SK-N-SH (cell line): ENCODE measurements around the gene CLDN9. TPM values are rescaled to one million over a fixed set of nuclear protein-coding genes. Genes with fewer than 3 reads are reported as not detected.
A peak's percentile ranks its signal among the peaks of the same experiment; 100 is the strongest.

Source experiments
- CTCF ChIA-PET: fragments of 300-600, 350-600 bp; formaldehyde crosslinking; extraction: SDS; loops from one replicate; lab custom pipeline; 2021; lab: Yijun Ruan, JAX
- POLR2A ChIA-PET: fragments of 350-600 bp; sonication (Branson Sonifier 250); formaldehyde crosslinking; extraction: SDS; loops from one replicate; lab custom pipeline; 2020; ENCODE audit warnings: antibody characterized with exemption, inconsistent platforms; lab: Yijun Ruan, JAX
- DNase-seq: peaks from one replicate; pipeline ENCODE4 v3.0.0; 2012
- H2AFZ ChIP-seq: fragments of 200-600 bp; sonication (generic); 2 replicates; pipeline ENCODE4 v1.8.1; 2016; ENCODE audit warnings: antibody characterized with exemption, mild to moderate bottlenecking, low read depth
- H3F3A ChIP-seq: fragments of 200-600 bp; sonication (generic); replicated peaks from 2 replicates; pipeline ENCODE3; 2016; ENCODE audit warnings: antibody characterized with exemption, mild to moderate bottlenecking; ENCODE audit not compliant: insufficient read depth
- H3K27ac ChIP-seq, 2 experiments: fragments of 200-500 bp in 1 of 2; fragments of 200-600 bp in 1 of 2; sonication (Bioruptor generic) in 1 of 2; sonication (generic), shearing (Covaris generic) in 1 of 2; 2 replicates each; pipeline versions ENCODE4 v1.5.1 to v1.6.1; 2014 to 2016; ENCODE audit warnings: low read depth in 2 of 2, inconsistent platforms in 1 of 2, low read length in 1 of 2, mild to moderate bottlenecking in 1 of 2, mixed read lengths in 1 of 2
- H3K27me3 ChIP-seq: fragments of 200-600 bp; sonication (generic), shearing (Covaris generic); 2 replicates; pipeline ENCODE4 v1.6.1; 2016; ENCODE audit warnings: mixed run types; ENCODE audit not compliant: insufficient read depth
- H3K36me3 ChIP-seq, 2 experiments: fragments of 200-500 bp in 1 of 2; fragments of 200-600 bp in 1 of 2; sonication (Bioruptor generic) in 1 of 2; sonication (generic) in 1 of 2; replicated peaks in 1 of 2; 2 replicates each; pipeline versions ENCODE3 to v1.5.1; 2014 to 2016; ENCODE audit warnings: low read length in 1 of 2, mild to moderate bottlenecking in 1 of 2; ENCODE audit not compliant: insufficient read depth in 2 of 2, control insufficient read depth in 1 of 2
- H3K4me1 ChIP-seq, 2 experiments: fragments of 200-500 bp in 1 of 2; fragments of 200-600 bp in 1 of 2; sonication (Bioruptor generic) in 1 of 2; sonication (generic), shearing (Covaris generic) in 1 of 2; 2 replicates each; pipeline versions ENCODE4 v1.5.1 to v1.6.1; 2014 to 2016; ENCODE audit warnings: low read depth in 1 of 2, low read length in 1 of 2, mixed run types in 1 of 2; ENCODE audit not compliant: insufficient read depth in 2 of 2, control insufficient read depth in 1 of 2
- H3K4me2 ChIP-seq: fragments of 200-600 bp; sonication (generic), shearing (Covaris generic); 2 replicates; pipeline ENCODE4 v1.6.1; 2017; ENCODE audit warnings: mixed run types
- H3K4me3 ChIP-seq, 2 experiments: fragments of 200-500 bp in 1 of 2; fragments of 200-600 bp in 1 of 2; sonication (Bioruptor generic) in 1 of 2; sonication (generic), shearing (Covaris generic) in 1 of 2; 2 replicates each; pipeline versions ENCODE4 v1.5.1 to v1.8.1; 2014 to 2016; ENCODE audit warnings: low read depth in 2 of 2, inconsistent platforms in 1 of 2, low read length in 1 of 2, mild to moderate bottlenecking in 1 of 2, mixed read lengths in 1 of 2, moderate library complexity in 1 of 2
- H3K79me2 ChIP-seq: fragments of 200-600 bp; sonication (generic); 2 replicates; pipeline ENCODE4 v1.8.1; 2017; ENCODE audit warnings: mild to moderate bottlenecking; ENCODE audit not compliant: insufficient read depth
- H3K9ac ChIP-seq: fragments of 200-600 bp; sonication (generic); 2 replicates; pipeline ENCODE4 v1.6.1; 2017; ENCODE audit warnings: mixed run types
- H3K9me2 ChIP-seq: fragments of 200-600 bp; sonication (generic); 2 replicates; pipeline ENCODE4 v1.6.1; 2017; ENCODE audit warnings: mixed run types
- H3K9me3 ChIP-seq: fragments of 200-600 bp; sonication (generic); 2 replicates; pipeline ENCODE4 v1.6.1; 2017; ENCODE audit warnings: mixed run types, mild to moderate bottlenecking, moderate library complexity
- H4K20me1 ChIP-seq: fragments of 200-600 bp; sonication (generic); 2 replicates; pipeline ENCODE4 v1.6.1; 2017; ENCODE audit warnings: mild to moderate bottlenecking, mixed run types; ENCODE audit not compliant: insufficient read depth
- CHD2 ChIP-seq: fragments of 150-350 bp; IDR thresholded peaks from 2 replicates; pipeline ENCODE4 v1.6.1; 2018; ENCODE audit warnings: low read length; ENCODE audit not compliant: partially characterized antibody
- ELF1 ChIP-seq: IDR thresholded peaks from 2 replicates; pipeline ENCODE4 v1.4.0; 2012
- EP300 ChIP-seq, 2 experiments: IDR thresholded peaks; 2 replicates each; pipeline versions ENCODE4 v1.4.0 to v1.6.1; 2012; ENCODE audit warnings: borderline replicate concordance in 1 of 2, low read depth in 1 of 2, low read length in 1 of 2
- FOXM1 ChIP-seq: IDR thresholded peaks from 2 replicates; pipeline ENCODE4 v1.4.0; 2012; ENCODE audit warnings: low read depth, mild to moderate bottlenecking
- GABPA ChIP-seq: IDR thresholded peaks from 2 replicates; pipeline ENCODE4 v1.4.0; 2012; ENCODE audit warnings: low read depth, mild to moderate bottlenecking
- JUND ChIP-seq: IDR thresholded peaks from 2 replicates; pipeline ENCODE4 v1.4.0; 2012
- MEF2A ChIP-seq: IDR thresholded peaks from 2 replicates; pipeline ENCODE4 v1.4.0; 2012; ENCODE audit warnings: low read depth, borderline replicate concordance
- NRF1 ChIP-seq: IDR thresholded peaks from 2 replicates; pipeline ENCODE4 v1.6.1; 2012; ENCODE audit warnings: low read depth, mild to moderate bottlenecking, low read length
- RCOR1 ChIP-seq: fragments of 150-350 bp; IDR thresholded peaks from 2 replicates; pipeline ENCODE4 v1.6.1; 2017; ENCODE audit warnings: antibody characterized with exemption, low read length
- RFX5 ChIP-seq: IDR thresholded peaks from 2 replicates; pipeline ENCODE4 v1.6.1; 2012; ENCODE audit warnings: mild to moderate bottlenecking, improper control_type of control experiment, low read length
- RXRA ChIP-seq: IDR thresholded peaks from 2 replicates; pipeline ENCODE4 v1.4.0; 2012; ENCODE audit warnings: low read depth, mild to moderate bottlenecking, borderline replicate concordance
- SIN3A ChIP-seq: IDR thresholded peaks from 2 replicates; pipeline ENCODE4 v1.6.1; 2012; ENCODE audit warnings: low read depth, mild to moderate bottlenecking, low read length, moderate library complexity, borderline replicate concordance
- TAF1 ChIP-seq: IDR thresholded peaks from 2 replicates; pipeline ENCODE4 v1.6.1; 2012; ENCODE audit warnings: low read depth, mild to moderate bottlenecking, low read length, moderate library complexity, borderline replicate concordance
- TCF12 ChIP-seq: IDR thresholded peaks from 2 replicates; pipeline ENCODE4 v1.4.0; 2012
- TEAD4 ChIP-seq: IDR thresholded peaks from 2 replicates; pipeline ENCODE4 v1.4.0; 2012; ENCODE audit warnings: mild to moderate bottlenecking, borderline replicate concordance; ENCODE audit not compliant: insufficient read depth
- YY1 ChIP-seq: IDR thresholded peaks from 2 replicates; pipeline ENCODE4 v1.4.0; 2012; ENCODE audit warnings: low read depth, mild to moderate bottlenecking
- WGBS: methylation state at CpG from one replicate; pipeline ENCODE4 v1.1.6; 2017; ENCODE audit warnings: low lambda C conversion rate; 5-methylcytosine and 5-hydroxymethylcytosine counted together
- polyA plus RNA-seq, 3 experiments: library from polyadenylated mRNA; depleted of rRNA; stranded (reverse); fragments of >200 nt; gene quantifications; 2 replicates each; pipeline ENCODE4 v1.2.3, GENCODE V29; 2012
- TF ChIP-seq, protein P1 (sequence below): IDR thresholded peaks from 2 replicates; pipeline ENCODE4 v1.6.1; 2012; ENCODE audit warnings: mild to moderate bottlenecking, low read depth, low read length, moderate library complexity
- TF ChIP-seq, protein P2 (sequence below): IDR thresholded peaks from 2 replicates; pipeline ENCODE4 v1.4.0; 2012; ENCODE audit warnings: low read depth

The CLDN9 gene
- polyA plus RNA-seq, 1 of the 3 experiments (the other 2 are of a cell fraction), result 0.08 TPM

DNA sequence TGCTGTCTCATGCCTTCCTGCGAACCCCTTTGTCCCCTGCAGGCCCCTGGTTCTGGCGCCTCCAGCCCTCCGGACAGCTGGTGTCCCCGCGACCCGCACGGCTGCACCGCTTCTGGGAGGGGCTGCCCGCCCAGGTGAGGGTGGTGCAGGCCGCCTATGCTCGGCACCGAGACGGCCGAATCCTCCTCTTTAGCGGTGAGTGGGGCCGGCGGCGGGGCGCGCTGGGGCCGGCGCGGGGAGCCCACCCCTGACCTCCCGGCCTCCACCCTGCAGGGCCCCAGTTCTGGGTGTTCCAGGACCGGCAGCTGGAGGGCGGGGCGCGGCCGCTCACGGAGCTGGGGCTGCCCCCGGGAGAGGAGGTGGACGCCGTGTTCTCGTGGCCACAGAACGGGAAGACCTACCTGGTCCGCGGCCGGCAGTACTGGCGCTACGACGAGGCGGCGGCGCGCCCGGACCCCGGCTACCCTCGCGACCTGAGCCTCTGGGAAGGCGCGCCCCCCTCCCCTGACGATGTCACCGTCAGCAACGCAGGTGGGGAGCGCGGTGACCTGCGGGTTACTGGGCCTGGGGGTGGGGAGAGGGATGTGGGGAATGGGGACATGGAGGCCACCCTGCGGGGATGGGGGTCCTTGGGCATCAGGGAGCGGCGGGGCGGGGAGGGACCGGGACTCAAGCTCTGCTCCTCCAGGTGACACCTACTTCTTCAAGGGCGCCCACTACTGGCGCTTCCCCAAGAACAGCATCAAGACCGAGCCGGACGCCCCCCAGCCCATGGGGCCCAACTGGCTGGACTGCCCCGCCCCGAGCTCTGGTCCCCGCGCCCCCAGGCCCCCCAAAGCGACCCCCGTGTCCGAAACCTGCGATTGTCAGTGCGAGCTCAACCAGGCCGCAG lies 45.7 kb downstream of the CLDN9 start:
- Histone ChIP-seq H3K4me1 (peaks cover 0 to 12% of the 10 kb centered on the region in 2 experiments; a peak in 1 of 4 replicates), H3K9me2 (no peaks in the 10 kb centered on the region), H3K79me2 (no peaks in the 10 kb centered on the region), H4K20me1 (no peaks in the 10 kb centered on the region), H2AFZ (peak overlapping the region; percentile 85), H3K4me2 (peak overlapping the region; percentile 99)
- CTCF ChIA-PET, result interaction anchor here (0.6 to 4.1 kb wide), 44 partner anchors 9 to 130 kb away, joined by 3 to 63 read pairs (median 8); partner anchors contain the start of genes CLDN6, HCFC1R1, MMP25 and OR1F1
- WGBS, result 6% methylated on average over 27 of the region's 77 CpGs
- no peak for TF ChIP-seq ELF1
- no peak for TF ChIP-seq GABPA
- no peak for TF ChIP-seq FOXM1
- TF ChIP-seq YY1, result no peak
- no peak for TF ChIP-seq RXRA
- TF ChIP-seq TCF12, result no peak
- TF ChIP-seq TAF1, result no peak
- TF ChIP-seq JUND, result no peak
- TF ChIP-seq NRF1, result no peak
- no peak for TF ChIP-seq TEAD4
- no peak for TF ChIP-seq EP300 (IDR thresholded peaks at IDR 0.05; ENCODE audit: borderline replicate concordance in 1 of 2, low read depth in 1 of 2, low read length in 1 of 2)
- TF ChIP-seq RFX5, result no peak
- no peak for TF ChIP-seq SIN3A
- TF ChIP-seq, protein P1, sequence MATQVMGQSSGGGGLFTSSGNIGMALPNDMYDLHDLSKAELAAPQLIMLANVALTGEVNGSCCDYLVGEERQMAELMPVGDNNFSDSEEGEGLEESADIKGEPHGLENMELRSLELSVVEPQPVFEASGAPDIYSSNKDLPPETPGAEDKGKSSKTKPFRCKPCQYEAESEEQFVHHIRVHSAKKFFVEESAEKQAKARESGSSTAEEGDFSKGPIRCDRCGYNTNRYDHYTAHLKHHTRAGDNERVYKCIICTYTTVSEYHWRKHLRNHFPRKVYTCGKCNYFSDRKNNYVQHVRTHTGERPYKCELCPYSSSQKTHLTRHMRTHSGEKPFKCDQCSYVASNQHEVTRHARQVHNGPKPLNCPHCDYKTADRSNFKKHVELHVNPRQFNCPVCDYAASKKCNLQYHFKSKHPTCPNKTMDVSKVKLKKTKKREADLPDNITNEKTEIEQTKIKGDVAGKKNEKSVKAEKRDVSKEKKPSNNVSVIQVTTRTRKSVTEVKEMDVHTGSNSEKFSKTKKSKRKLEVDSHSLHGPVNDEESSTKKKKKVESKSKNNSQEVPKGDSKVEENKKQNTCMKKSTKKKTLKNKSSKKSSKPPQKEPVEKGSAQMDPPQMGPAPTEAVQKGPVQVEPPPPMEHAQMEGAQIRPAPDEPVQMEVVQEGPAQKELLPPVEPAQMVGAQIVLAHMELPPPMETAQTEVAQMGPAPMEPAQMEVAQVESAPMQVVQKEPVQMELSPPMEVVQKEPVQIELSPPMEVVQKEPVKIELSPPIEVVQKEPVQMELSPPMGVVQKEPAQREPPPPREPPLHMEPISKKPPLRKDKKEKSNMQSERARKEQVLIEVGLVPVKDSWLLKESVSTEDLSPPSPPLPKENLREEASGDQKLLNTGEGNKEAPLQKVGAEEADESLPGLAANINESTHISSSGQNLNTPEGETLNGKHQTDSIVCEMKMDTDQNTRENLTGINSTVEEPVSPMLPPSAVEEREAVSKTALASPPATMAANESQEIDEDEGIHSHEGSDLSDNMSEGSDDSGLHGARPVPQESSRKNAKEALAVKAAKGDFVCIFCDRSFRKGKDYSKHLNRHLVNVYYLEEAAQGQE, result no peak
- TF ChIP-seq CHD2, result no peak
- no peak for TF ChIP-seq MEF2A
- TF ChIP-seq, protein P2, sequence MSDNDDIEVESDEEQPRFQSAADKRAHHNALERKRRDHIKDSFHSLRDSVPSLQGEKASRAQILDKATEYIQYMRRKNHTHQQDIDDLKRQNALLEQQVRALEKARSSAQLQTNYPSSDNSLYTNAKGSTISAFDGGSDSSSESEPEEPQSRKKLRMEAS, result no peak
- TF ChIP-seq RCOR1, result no peak
- TF ChIP-seq, all 33 proteins: peak for 0
- H3K27ac ChIP-seq, result peak overlapping the region in 1 of 2 experiments; percentile 68; a peak in 1 of 4 replicates
- no peaks in the 10 kb centered on the region for H3K9me3 ChIP-seq
- peak overlapping the region; percentile 84 for H3K9ac ChIP-seq
- H3K27me3 ChIP-seq, result no peaks in the 10 kb centered on the region
- no peaks in the 10 kb centered on the region for H3K36me3 ChIP-seq
- H3K4me3 ChIP-seq, result peak overlapping the region; percentile 70 to 87
- peak; percentile 57 for DNase-seq
- POLR2A ChIA-PET, result interaction anchor here (1.3 to 2.0 kb wide), 2 partner anchors 10 to 71 kb away, joined by 3 to 6 read pairs; no protein-coding TSS in a partner anchor
- H3F3A ChIP-seq, result no peaks in the 10 kb centered on the region
